ENCODE measurements around the gene FBXO10.
A peak's percentile ranks its signal among the peaks of the same experiment; 100 is the strongest.
"Not testable (repeated sequence)": the region's sequence is repeated elsewhere in the genome, so short reads cannot be mapped to it uniquely, and the experiment has no call there.

Gene FBXO10

GRCh38 chr9:37575921-37576721 is at the start of gene FBXO10:
Gene FBXO10, minus strand, starts transcription at chr9:37576380. Its CDS starts 34,612 bp downstream, at chr9:37541768.
- DNase-seq, result peak; percentile 56

- no peak for DNase-seq
These were observed 49.6 kb upstream of the FBXO10 start for GRCh38 chr9:37625758-37626147.

- DNase-seq, result no peak
These were observed 49.0 kb upstream of the FBXO10 start for GRCh38 chr9:37625036-37625757.

GRCh38 chr9:37624073-37624472 is 47.9 kb upstream of the FBXO10 start:
- DNase-seq, result no peak

- no peak for DNase-seq
These were observed 47.1 kb upstream of the FBXO10 start for GRCh38 chr9:37623267-37623666.

GRCh38 chr9:37622462-37622861 is 46.3 kb upstream of the FBXO10 start:
- DNase-seq, result no peak

GRCh38 chr9:37621273-37622121 is 45.3 kb upstream of the FBXO10 start:
- no peak for DNase-seq

- DNase-seq, result no peak
These were observed 44.2 kb upstream of the FBXO10 start for GRCh38 chr9:37620396-37620795.

GRCh38 chr9:37619806-37620205 is 43.6 kb upstream of the FBXO10 start:
- DNase-seq, result no peak

- no peak for DNase-seq
These were observed 42.6 kb upstream of the FBXO10 start for GRCh38 chr9:37618817-37619216.

- no peak for DNase-seq
These were observed 41.7 kb upstream of the FBXO10 start for GRCh38 chr9:37617832-37618231.

- DNase-seq, result no peak
These were observed 41.0 kb upstream of the FBXO10 start for GRCh38 chr9:37617161-37617560.

- DNase-seq, result no peak
These were observed 35.8 kb upstream of the FBXO10 start for GRCh38 chr9:37611961-37612360.

- DNase-seq, result no peak
These were observed 34.8 kb upstream of the FBXO10 start for GRCh38 chr9:37611014-37611413.

- no peak for DNase-seq
These were observed 33.7 kb upstream of the FBXO10 start for GRCh38 chr9:37609735-37610397.

- DNase-seq, result no peak
These were observed 32.1 kb upstream of the FBXO10 start for GRCh38 chr9:37608250-37608649.

GRCh38 chr9:37604296-37604695 is 28.1 kb upstream of the FBXO10 start:
- DNase-seq, result no peak

GRCh38 chr9:37602817-37603216 is 26.6 kb upstream of the FBXO10 start:
- no peak for DNase-seq

- not testable (repeated sequence) for DNase-seq
These were observed 25.9 kb upstream of the FBXO10 start for GRCh38 chr9:37602061-37602460.

- no peak for DNase-seq
These were observed 20.3 kb upstream of the FBXO10 start for GRCh38 chr9:37596504-37596903.

- no peak for DNase-seq
These were observed 17.8 kb upstream of the FBXO10 start for GRCh38 chr9:37593883-37594448.
